HUES64 (cell line): ENCODE measurements around the gene NME8. TPM values are rescaled to one million over a fixed set of nuclear protein-coding genes. Genes with fewer than 3 reads are reported as not detected.
"Not testable (repeated sequence)": the region's sequence is repeated elsewhere in the genome, so short reads cannot be mapped to it uniquely, and the experiment has no call there.

Experiments used
- H3K27ac ChIP-seq: 2 replicates; pipeline ENCODE4 v1.7.0; 2013; ENCODE audit warnings: low read depth, low read length, inconsistent platforms
- H3K27me3 ChIP-seq: 2 replicates; pipeline ENCODE4 v1.6.1; 2013; ENCODE audit warnings: mild to moderate bottlenecking, low read length; ENCODE audit not compliant: insufficient read depth
- H3K36me3 ChIP-seq: 2 replicates; pipeline ENCODE4 v1.6.1; 2013; ENCODE audit warnings: mild to moderate bottlenecking, low read length; ENCODE audit not compliant: insufficient read depth
- H3K4me1 ChIP-seq: 2 replicates; pipeline ENCODE4 v1.6.1; 2013; ENCODE audit warnings: mild to moderate bottlenecking, low read length, moderate library complexity; ENCODE audit not compliant: insufficient read depth
- H3K4me3 ChIP-seq: 2 replicates; pipeline ENCODE4 v1.5.1; 2013; ENCODE audit warnings: mild to moderate bottlenecking, low read length, moderate library complexity
- H3K9ac ChIP-seq: 2 replicates; pipeline ENCODE4 v1.6.1; 2013; ENCODE audit warnings: mild to moderate bottlenecking, low read depth, low read length
- H3K9me3 ChIP-seq: 2 replicates; pipeline ENCODE4 v1.6.1; 2013; ENCODE audit warnings: low read depth, low read length; ENCODE audit not compliant: insufficient read depth
- WGBS: fragments of 150-250, 120-280 bp; methylation state at CpG from one replicate; pipeline ENCODE4 v1.1.7; 2013; ENCODE audit warnings: missing lambda C conversion rate; 5-methylcytosine and 5-hydroxymethylcytosine counted together
- polyA plus RNA-seq, 2 experiments: library from polyadenylated mRNA; stranded (reverse); fragments of 50-300 nt; gene quantifications; one replicate each; pipeline ENCODE4 v1.2.3, GENCODE V29; 2013

Gene NME8
- polyA plus RNA-seq (2013, experiment 1 of 2): 0.35 TPM
- polyA plus RNA-seq (2013, experiment 2 of 2): not detected

- no peaks in the 10 kb centered on the region for H3K27me3 ChIP-seq
- H3K4me3 ChIP-seq: no peak within 1 kb of the TSS
- no peaks in the 10 kb centered on the region for H3K4me1 ChIP-seq
- H3K36me3 ChIP-seq: no peaks in the 10 kb centered on the region
- H3K9me3 ChIP-seq: no peaks in the 10 kb centered on the region
- no peak within 1 kb of the TSS for H3K9ac ChIP-seq
- H3K27ac ChIP-seq: no peak within 1 kb of the TSS
- WGBS: 75% methylated on average over 6 of the region's 7 CpGs
Observed at GRCh38 chr7:37848297-37848696, at the start of gene NME8. NME8 (plus strand) TSS chr7:37848597; CDS start chr7:37850267, 1,670 bp downstream.

DNA sequence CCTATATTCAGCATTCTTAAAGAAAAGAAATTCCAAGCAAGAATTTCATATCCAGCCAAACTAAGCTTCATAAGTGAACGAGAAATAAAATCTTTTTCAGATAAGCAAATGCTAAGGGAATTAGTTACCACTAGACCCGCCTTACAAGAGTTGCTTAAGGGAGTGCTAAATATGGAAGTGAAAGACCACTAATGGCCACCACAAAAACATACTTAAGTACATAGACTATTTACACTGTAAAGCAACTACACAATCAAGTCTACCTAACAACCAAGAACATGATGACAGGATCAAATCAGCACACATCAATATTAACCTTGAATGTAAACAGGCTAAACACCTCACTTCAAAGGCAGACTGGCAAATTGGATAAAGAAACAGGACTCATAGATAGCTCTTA lies 42.2 kb upstream of the NME8 start:
- Histone ChIP-seq H3K4me3 (no peak overlapping the region), H3K27me3 (no peaks in the 10 kb centered on the region), H3K9me3 (no peaks in the 10 kb centered on the region), H3K36me3 (no peaks in the 10 kb centered on the region), H3K4me1 (no peaks in the 10 kb centered on the region), H3K9ac (no peak overlapping the region), H3K27ac (no peak overlapping the region)
- WGBS: 78% methylated on average over 1 of the region's 2 CpGs

DNA sequence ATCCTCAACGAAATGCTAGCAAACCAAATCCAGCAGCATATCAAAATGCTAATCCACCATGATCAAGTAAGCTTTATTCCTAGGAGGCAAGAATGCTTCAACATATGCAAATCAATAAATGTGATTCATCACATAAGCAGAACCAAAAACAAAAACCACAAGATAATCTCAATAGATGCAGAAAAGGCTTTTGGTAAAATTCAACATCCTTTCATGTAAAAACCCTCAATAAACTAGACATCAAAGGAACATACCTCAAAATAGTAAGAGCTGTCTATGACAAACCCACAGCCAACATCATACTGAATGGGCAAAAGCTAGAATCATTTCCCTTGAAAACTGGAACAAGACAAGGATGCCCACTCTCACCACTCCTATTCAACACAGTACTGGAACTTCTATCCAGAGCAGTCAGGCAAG lies 36.2 kb upstream of the NME8 start:
- H3K4me3 ChIP-seq, H3K4me1 ChIP-seq, H3K36me3 ChIP-seq, H3K9ac ChIP-seq, H3K9me3 ChIP-seq, H3K27me3 ChIP-seq, H3K27ac ChIP-seq: not testable (repeated sequence)
- WGBS: 95% methylated on average over 1 of the region's 1 CpG

GRCh38 chr7:37815671-37816371 lies 32.6 kb upstream of the NME8 start:
- Histone ChIP-seq H3K4me1 (peaks cover 4% of the 10 kb centered on the region; the same call in 1 of the 2 replicates), H3K27me3 (no peaks in the 10 kb centered on the region), H3K9ac (no peak overlapping the region), H3K27ac (no peak overlapping the region), H3K9me3 (no peaks in the 10 kb centered on the region), H3K4me3 (no peak overlapping the region), H3K36me3 (no peaks in the 10 kb centered on the region)
- WGBS: 100% methylated on average over 2 of the region's 2 CpGs

GRCh38 chr7:37816922-37817590 lies 31.3 kb upstream of the NME8 start:
- Histone ChIP-seq H3K4me3 (no peak overlapping the region), H3K27ac (no peak overlapping the region), H3K9ac (no peak overlapping the region), H3K9me3 (no peaks in the 10 kb centered on the region), H3K4me1 (peaks cover 4% of the 10 kb centered on the region; the same call in 1 of the 2 replicates), H3K27me3 (no peaks in the 10 kb centered on the region), H3K36me3 (no peaks in the 10 kb centered on the region)
- WGBS: 85% methylated on average over 3 of the region's 3 CpGs

DNA sequence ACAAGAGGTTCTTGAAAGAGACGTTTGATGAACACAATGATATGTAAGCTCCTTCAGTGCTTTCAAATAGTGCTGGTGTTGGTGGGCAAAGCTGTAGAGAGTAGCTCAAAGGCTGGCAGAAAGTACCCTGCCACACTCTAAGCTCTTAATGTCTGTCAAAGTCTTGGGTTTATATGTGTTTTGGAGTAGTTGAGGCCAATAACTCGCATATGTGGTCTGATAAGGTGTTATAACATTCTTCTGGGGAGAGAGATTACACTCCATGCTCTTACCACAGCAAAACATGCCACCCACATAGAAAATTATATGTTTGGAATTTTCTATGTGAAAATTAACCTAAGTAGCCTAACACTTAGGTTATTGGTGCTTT lies 30.8 kb upstream of the NME8 start:
- Histone ChIP-seq H3K36me3 (no peaks in the 10 kb centered on the region), H3K27ac (no peak overlapping the region)
- WGBS: 87% methylated on average over 1 of the region's 2 CpGs

DNA sequence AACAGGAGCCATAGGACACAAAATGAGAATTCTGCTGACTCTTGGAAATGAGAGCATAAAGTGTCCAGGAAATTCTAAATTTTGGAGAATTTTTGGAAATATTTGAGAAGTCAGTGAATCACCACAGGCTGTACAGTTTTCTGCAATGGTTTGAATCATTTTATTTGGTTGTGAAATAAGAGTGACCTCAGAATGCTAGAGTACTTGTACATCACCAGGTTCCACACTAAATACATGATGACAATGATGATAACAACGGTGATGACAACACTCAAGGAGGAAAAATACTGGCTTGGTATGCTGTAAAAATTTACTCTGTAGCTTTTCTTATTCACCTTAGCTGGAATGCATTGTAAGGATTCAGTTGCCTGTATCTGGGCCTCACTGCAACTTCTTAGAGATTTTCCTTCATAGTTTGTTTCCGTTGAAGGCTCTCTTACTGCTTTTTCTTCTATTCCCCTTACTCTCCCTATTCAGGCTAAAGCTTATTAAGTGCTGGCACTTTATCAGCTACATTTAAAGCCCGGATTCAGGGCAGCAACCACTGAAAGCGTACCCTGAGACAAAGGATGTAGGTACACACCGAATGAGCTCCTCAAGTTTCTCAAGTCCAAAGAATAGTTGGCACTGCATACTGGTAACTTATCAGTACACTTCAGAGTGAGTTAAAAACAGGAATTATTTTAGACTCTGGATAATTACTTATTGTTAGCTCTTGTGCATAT lies 30.2 kb upstream of the NME8 start:
- Histone ChIP-seq H3K4me1 (peaks cover 4% of the 10 kb centered on the region; the same call in 1 of the 2 replicates), H3K36me3 (no peaks in the 10 kb centered on the region), H3K9ac (no peak overlapping the region), H3K27me3 (no peaks in the 10 kb centered on the region), H3K27ac (no peak overlapping the region), H3K4me3 (no peak overlapping the region), H3K9me3 (no peaks in the 10 kb centered on the region)
- WGBS: 96% methylated on average over 5 of the region's 5 CpGs

More for the DNA sequence above, 30.8 kb upstream of the NME8 start:
- Histone ChIP-seq H3K9me3 (no peaks in the 10 kb centered on the region), H3K9ac (no peak overlapping the region), H3K4me1 (peaks cover 4% of the 10 kb centered on the region; the same call in 1 of the 2 replicates), H3K27me3 (no peaks in the 10 kb centered on the region), H3K4me3 (no peak overlapping the region)

DNA sequence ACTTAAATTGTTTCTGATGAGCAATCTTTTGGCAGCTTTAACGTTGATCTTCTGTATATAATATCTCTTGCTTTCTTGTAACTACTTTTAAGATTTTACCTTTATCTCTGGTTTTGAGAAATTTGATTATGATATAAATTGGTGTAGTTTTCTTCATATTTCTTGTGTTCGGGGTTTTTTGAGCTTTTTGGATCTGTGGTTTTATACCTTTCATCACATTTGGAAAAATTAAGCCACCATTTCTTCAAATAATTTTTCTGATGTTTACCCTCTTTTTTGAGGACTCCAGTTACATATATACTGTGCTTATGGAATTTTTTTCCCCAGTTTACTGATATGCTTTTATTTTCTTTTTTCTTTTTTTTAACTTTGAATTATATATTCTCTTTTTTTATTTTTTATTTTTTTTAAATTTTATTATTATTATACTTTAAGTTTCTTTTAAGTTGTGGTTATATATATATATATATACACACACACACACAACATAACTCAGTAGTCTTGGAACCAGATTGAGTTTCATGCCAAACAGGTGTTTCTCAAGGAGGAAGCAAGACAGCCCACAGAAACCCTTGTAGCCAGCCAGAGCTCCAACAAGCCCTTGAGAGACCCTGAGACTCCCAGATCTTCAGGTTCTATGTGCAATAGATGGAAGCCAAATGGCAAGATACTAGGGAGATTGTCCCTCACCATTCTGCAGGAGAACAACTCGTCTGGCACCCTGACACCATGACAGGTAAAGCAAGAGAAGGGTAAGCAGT lies 27.5 kb upstream of the NME8 start:
- no peak overlapping the region for H3K4me3 ChIP-seq

DNA sequence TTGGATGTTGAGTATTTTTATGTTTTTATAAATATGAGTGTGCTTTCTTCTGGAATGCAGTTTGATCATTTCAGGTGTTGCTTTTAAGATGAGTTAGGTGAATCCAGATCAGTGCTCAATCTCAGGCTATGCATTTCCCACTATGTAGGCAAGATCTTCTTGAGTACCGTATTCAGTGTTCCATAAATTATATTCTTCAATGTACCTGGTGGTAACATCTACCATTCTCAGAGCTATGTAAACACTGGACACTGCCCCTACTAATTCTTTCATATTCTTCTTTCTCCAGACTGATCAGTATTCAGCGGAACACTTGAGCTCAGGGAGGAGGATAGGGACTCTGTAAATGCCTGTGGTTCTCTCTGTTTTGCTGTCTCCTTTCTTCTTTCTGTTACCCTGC lies 25.5 kb upstream of the NME8 start:
- 100% methylated on average over 2 of the region's 2 CpGs for WGBS

More for the DNA sequence above, 27.5 kb upstream of the NME8 start:
- no peak overlapping the region for H3K27ac ChIP-seq
- H3K36me3 ChIP-seq: no peaks in the 10 kb centered on the region
- no peaks in the 10 kb centered on the region for H3K9me3 ChIP-seq
- H3K4me1 ChIP-seq: peaks cover 2% of the 10 kb centered on the region; the same call in 1 of the 2 replicates
- no peaks in the 10 kb centered on the region for H3K27me3 ChIP-seq
- WGBS: 96% methylated on average over 1 of the region's 3 CpGs
- H3K9ac ChIP-seq: no peak overlapping the region

GRCh38 chr7:37823557-37823956 lies 24.8 kb upstream of the NME8 start:
- Histone ChIP-seq H3K27me3 (no peaks in the 10 kb centered on the region), H3K4me1 (no peaks in the 10 kb centered on the region), H3K4me3 (no peak overlapping the region), H3K36me3 (no peaks in the 10 kb centered on the region), H3K9ac (no peak overlapping the region), H3K9me3 (no peaks in the 10 kb centered on the region), H3K27ac (no peak overlapping the region)
- WGBS: 100% methylated on average over 2 of the region's 2 CpGs

More for the DNA sequence above, 25.5 kb upstream of the NME8 start:
- Histone ChIP-seq H3K27me3 (no peaks in the 10 kb centered on the region), H3K36me3 (no peaks in the 10 kb centered on the region), H3K27ac (no peak overlapping the region), H3K4me1 (no peaks in the 10 kb centered on the region), H3K9me3 (no peaks in the 10 kb centered on the region), H3K9ac (no peak overlapping the region), H3K4me3 (no peak overlapping the region)
